ENCODE data around the gene OCA2. TPM values are rescaled to one million over a fixed set of nuclear protein-coding genes. Genes with fewer than 3 reads are reported as not detected.

The OCA2 gene
- total and polyA plus RNA-seq, 2 of the 4 experiments (the other 2 are of a cell fraction): under 0.01 to 0.03 TPM

- 83% methylated on average over 2 of the region's 10 CpGs; no CpG with 5 or more reads in 1 of the 2 experiments for WGBS, 2 experiments (ENCODE audit: extremely low coverage in 2 of 2, insufficient read length in 1 of 2)
- ChIA-PET CTCF (interaction anchor here (0.9 to 1.1 kb wide), 2 partner anchors 10 to 22 kb away, joined by 3 to 6 read pairs; no protein-coding TSS in a partner anchor), POLR2A (ENCODE audit: unreplicated experiment) (no interaction called here)
- Histone ChIP-seq H3K4me2 (ENCODE audit: low read depth, low read length) (no peak overlapping the region), H2AK5ac (ENCODE audit: low read depth, low read length) (no peak overlapping the region), H3K9me1 (ENCODE audit: insufficient read depth, low read length) (no peaks in the 10 kb centered on the region), H2AFZ (replicated peaks; ENCODE audit: low read length, poor library complexity) (no peak overlapping the region), H4K8ac (ENCODE audit: low read depth in 2 of 2, low read length in 2 of 2) (no peak overlapping the region), H3K18ac (ENCODE audit: low read depth, low read length) (no peak overlapping the region), H3K27me3 (ENCODE audit: control insufficient read depth, insufficient read depth, low read length) (no peaks in the 10 kb centered on the region), H3K56ac (ENCODE audit: extremely low read depth, insufficient read depth, low read length) (no peak overlapping the region), H2BK15ac (ENCODE audit: low read depth, low read length) (no peak overlapping the region), H2BK5ac (ENCODE audit: low read depth, low read length, poor library complexity, severe bottlenecking) (no peak overlapping the region), H2AK9ac (replicated peaks; ENCODE audit: low read depth, low read length, poor library complexity) (no peak overlapping the region), H2BK20ac (ENCODE audit: low read depth, low read length) (no peak overlapping the region), H3K9me3 (ENCODE audit: control insufficient read depth, insufficient read depth, low read length) (peaks cover 29% of the 10 kb centered on the region), H3K9ac (ENCODE audit: low read depth, low read length) (no peak overlapping the region), H4K5ac (ENCODE audit: low read depth, low read length) (no peak overlapping the region), H3K36me3 (ENCODE audit: control insufficient read depth, insufficient read depth, low read length) (no peaks in the 10 kb centered on the region), H4K20me1 (ENCODE audit: insufficient read depth, low read length) (no peaks in the 10 kb centered on the region), H3K4me3 (ENCODE audit: insufficient read depth, low read depth, low read length) (no peak overlapping the region), H2BK120ac (ENCODE audit: low read depth, low read length) (no peak overlapping the region), H3K14ac (replicated peaks; ENCODE audit: low read depth, low read length) (no peak overlapping the region), H4K91ac (ENCODE audit: insufficient read depth, low read depth, low read length) (no peak overlapping the region), H3K79me1 (ENCODE audit: low read depth in 1 of 2, low read length in 2 of 2) (no peaks in the 10 kb centered on the region), H3K23ac (ENCODE audit: low read depth, low read length) (no peak overlapping the region), H3K4me1 (ENCODE audit: control insufficient read depth, insufficient read depth, low read length) (no peaks in the 10 kb centered on the region), H3K4ac (ENCODE audit: low read depth, low read length) (no peak overlapping the region), H3K27ac (ENCODE audit: insufficient read depth, low read length) (no peak overlapping the region)
- ATAC-seq (ENCODE audit: low read depth) (no peak), DNase-seq (no peak)
- no TSS peak for BruUV-seq (replicated peaks)
- intact Hi-C loops (cut with micrococcal nuclease) (no loop called here), in situ Hi-C loops (cut with MboI; ENCODE audit: low sequenced_read_pairs) (no loop called here), dilution Hi-C loops (cut with HindIII; ENCODE audit: low sequenced_read_pairs, unreplicated experiment) (no loop called here)
- TF ChIP-seq FOS (IDR thresholded peaks at IDR 0.05; ENCODE audit: low read depth, low read length) (no peak), SMC3 (IDR thresholded peaks at IDR 0.05; ENCODE audit: low read depth, low read length) (no peak), RCOR1 (IDR thresholded peaks at IDR 0.05; ENCODE audit: insufficient replicate concordance, low read length) (no peak), USF2 (IDR thresholded peaks at IDR 0.05; ENCODE audit: low read depth, low read length) (no peak), RAD21 (IDR thresholded peaks at IDR 0.05; ENCODE audit: low read length) (no peak), NFE2L2 (IDR thresholded peaks at IDR 0.05; ENCODE audit: low read depth, low read length) (no peak), BHLHE40 (IDR thresholded peaks at IDR 0.05; ENCODE audit: low read depth, low read length) (no peak), CHD1 (IDR thresholded peaks at IDR 0.05; ENCODE audit: low read depth, low read length) (no peak), MXI1 (IDR thresholded peaks at IDR 0.05; ENCODE audit: borderline replicate concordance, low read depth, low read length) (no peak), CEBPB (IDR thresholded peaks at IDR 0.05; ENCODE audit: low read depth, low read length) (no peak), MAFK (IDR thresholded peaks at IDR 0.05; ENCODE audit: low read depth, low read length) (no peak), CTCF (conservative IDR thresholded peaks at IDR 0.05; ENCODE audit: low read depth, low read length) (no peak), MAZ (IDR thresholded peaks at IDR 0.05; ENCODE audit: borderline replicate concordance, low read depth, low read length) (no peak), ELK1 (IDR thresholded peaks at IDR 0.05; ENCODE audit: borderline replicate concordance, low read depth, low read length) (no peak), RFX5 (IDR thresholded peaks at IDR 0.05; ENCODE audit: low read depth, low read length) (no peak), POLR2A (IDR thresholded peaks at IDR 0.05; ENCODE audit: low read depth, low read length) (no peak)
Observed at GRCh38 chr15:27854601-27855000, 244.5 kb downstream of the OCA2 start.

All from IMR-90 (cell line).